ENCODE data around the gene TEK. TPM values are rescaled to one million over a fixed set of nuclear protein-coding genes. Genes with fewer than 3 reads are reported as not detected.

Gene TEK
- 3.2 and 10.5 TPM in 2 replicates for total RNA-seq

DNA sequence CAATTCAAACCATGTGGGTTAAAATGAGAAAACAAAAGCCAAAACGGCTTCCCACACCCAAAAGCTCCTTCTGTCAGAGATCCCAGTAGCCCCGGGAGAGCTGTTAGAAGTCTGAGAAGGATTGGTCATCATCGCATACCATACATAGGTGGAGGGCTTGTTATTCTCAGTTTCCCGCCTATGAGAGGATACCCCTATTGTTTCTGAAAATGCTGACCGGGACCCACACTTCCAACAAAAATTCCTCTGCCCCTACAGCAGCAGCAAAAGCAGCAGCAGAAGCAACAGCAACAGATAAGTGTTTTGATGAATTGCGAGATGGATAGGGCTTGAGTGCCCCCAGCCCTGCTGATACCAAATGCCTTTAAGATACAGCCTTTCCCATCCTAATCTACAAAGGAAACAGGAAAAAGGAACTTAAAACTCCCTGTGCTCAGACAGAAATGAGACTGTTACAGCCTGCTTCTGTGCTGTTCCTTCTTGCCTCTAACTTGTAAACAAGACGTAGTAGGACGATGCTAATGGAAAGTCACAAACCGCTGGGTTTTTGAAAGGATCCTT is at the start of gene TEK:
TSS of gene TEK (plus strand) at position 245 of the 561 bp plus-strand sequence. CDS start 366 bp downstream, outside the sequence.

Other genes starting within 250 kb of the TEK start
- gene CAAP1, start 216.4 kb upstream of the TEK start, total RNA-seq, result 17.2 and 17.3 TPM in 2 replicates
- gene PLAA, start 162.0 kb upstream of the TEK start, total RNA-seq, result 20.3 and 42.8 TPM in 2 replicates
- 5.8 and 8.1 TPM in 2 replicates for gene IFT74, start 152.8 kb upstream of the TEK start, total RNA-seq
- not detected in 2 replicates for gene LRRC19, start 103.6 kb upstream of the TEK start, total RNA-seq
- gene EQTN, start 187.9 kb downstream of the TEK start, total RNA-seq, result not detected in 2 replicates

Measured in cardiac atrium fibroblast (primary cell).